Kidney epithelial cell (primary cell): ENCODE data around the gene RNU1-3. TPM values are rescaled to one million over a fixed set of nuclear protein-coding genes. Genes with fewer than 3 reads are reported as not detected.
"Not testable (repeated sequence)": the region's sequence is repeated elsewhere in the genome, so short reads cannot be mapped to it uniquely, and the experiment has no call there.

Experiments used
- DNase-seq: peaks from one replicate; pipeline ENCODE4 v3.0.0-alpha.2; 2010; ENCODE audit warnings: low read depth
- H3K27me3 ChIP-seq: 2 replicates; pipeline ENCODE4 v1.6.0; 2011; ENCODE audit warnings: low read length; ENCODE audit not compliant: control insufficient read depth, insufficient read depth
- H3K36me3 ChIP-seq: 2 replicates; pipeline ENCODE4 v1.5.1; 2011; ENCODE audit warnings: low read length; ENCODE audit not compliant: control insufficient read depth, insufficient read depth
- H3K4me3 ChIP-seq: 2 replicates; pipeline ENCODE4 v1.5.1; 2011; ENCODE audit warnings: low read depth, mild to moderate bottlenecking, control low read depth, low read length
- total RNA-seq: library from RNA; depleted of rRNA; stranded (reverse); fragments of >200 nt; gene quantifications from 2 replicates; pipeline ENCODE4 v1.2.3, GENCODE V29; 2015

RNU1-3 gene
- total RNA-seq, 1 donor from 2014 or later, result under 0.01 TPM

GRCh38 chr1:16703141-16703540 is 36.4 kb upstream of the RNU1-3 start:
- not testable (repeated sequence) for H3K36me3 ChIP-seq, DNase-seq, H3K4me3 ChIP-seq
- peaks cover 21% of the 10 kb centered on the region for H3K27me3 ChIP-seq

DNA sequence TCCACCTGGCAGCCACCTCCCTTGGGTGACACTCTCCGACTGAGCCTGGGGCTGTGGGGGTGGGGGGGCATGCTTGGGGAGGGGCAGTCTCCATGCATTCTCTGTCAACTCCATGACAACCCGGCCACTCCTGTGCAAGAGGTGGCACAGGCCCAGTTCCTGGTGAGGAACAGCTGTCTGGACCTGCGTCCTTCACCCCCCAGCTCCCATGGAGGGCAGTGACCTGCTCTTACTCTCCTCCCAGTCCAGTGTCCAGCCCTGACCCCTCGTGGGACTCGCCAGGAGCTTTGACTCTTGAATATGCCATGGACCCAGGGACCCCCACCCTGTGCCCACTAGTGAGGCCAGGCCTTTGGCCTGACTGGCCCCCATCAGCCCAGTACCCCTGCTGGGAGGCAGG is 35.5 kb upstream of the RNU1-3 start:
- H3K4me3 ChIP-seq, H3K36me3 ChIP-seq, DNase-seq: not testable (repeated sequence)
- peaks cover 18% of the 10 kb centered on the region for H3K27me3 ChIP-seq

DNA sequence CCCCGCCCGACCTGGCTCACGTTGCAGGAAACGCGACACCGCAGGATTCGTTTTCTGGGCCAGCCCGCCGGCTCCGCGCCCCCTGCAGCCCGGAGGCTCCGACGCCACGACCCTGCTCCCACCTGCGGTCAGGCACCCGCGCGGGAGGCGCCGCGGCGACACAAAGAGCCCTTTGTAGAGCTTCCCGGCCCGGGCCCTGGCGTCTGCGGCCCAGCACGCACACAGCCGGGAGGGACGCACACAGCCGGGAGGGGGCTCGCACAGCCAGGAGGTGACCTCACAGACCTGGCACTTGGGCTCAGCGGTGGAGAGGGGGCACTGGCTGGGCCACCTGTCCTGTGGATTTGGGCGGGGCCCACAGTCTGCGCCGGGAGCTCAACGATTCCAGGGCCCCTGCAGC is 34.4 kb upstream of the RNU1-3 start:
- H3K27me3 ChIP-seq, result peaks cover 21% of the 10 kb centered on the region
- DNase-seq, H3K36me3 ChIP-seq, H3K4me3 ChIP-seq: not testable (repeated sequence)

DNA sequence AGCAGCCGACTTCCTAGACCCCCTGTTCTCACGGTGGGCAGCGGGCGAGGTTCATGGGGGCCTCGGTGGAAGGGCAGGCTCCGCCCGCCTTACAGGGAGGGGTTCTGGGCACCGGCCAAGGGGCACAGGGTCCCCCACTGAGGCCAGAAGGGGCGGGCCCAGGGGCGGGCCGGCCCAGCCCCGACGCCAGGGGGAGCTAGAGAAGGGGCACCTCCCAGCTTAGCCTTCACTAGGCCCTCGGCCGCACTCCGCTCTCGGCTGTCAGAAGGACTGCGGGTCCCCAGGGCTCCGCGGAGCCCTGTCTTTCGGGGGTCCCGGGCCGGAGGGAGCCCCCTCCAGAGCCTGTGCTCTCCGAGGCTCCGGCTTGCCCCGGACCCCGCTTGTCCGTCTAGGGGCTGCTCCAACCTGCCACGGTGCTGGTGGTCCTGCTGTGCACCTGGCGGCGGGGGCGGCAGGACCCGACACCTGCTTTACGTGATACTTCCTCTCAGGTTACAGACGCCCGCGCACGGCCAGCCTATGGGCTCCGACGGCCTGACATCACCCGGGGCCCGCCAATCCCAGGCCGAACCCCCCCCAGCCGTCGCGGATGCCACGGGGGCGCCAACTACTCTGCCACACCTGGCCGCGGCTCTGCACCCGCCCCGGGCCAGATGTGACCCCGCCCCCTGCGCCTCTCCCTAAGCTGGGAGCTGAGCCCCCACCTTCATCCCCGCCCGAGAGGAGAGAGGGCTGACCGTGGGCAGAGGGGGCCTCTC is 33.6 kb upstream of the RNU1-3 start:
- H3K4me3 ChIP-seq, H3K36me3 ChIP-seq, DNase-seq: not testable (repeated sequence)
- peaks cover 21% of the 10 kb centered on the region for H3K27me3 ChIP-seq

GRCh38 chr1:16699440-16699839 is 32.7 kb upstream of the RNU1-3 start:
- not testable (repeated sequence) for H3K4me3 ChIP-seq, H3K36me3 ChIP-seq, DNase-seq
- H3K27me3 ChIP-seq, result peaks cover 21% of the 10 kb centered on the region

DNA sequence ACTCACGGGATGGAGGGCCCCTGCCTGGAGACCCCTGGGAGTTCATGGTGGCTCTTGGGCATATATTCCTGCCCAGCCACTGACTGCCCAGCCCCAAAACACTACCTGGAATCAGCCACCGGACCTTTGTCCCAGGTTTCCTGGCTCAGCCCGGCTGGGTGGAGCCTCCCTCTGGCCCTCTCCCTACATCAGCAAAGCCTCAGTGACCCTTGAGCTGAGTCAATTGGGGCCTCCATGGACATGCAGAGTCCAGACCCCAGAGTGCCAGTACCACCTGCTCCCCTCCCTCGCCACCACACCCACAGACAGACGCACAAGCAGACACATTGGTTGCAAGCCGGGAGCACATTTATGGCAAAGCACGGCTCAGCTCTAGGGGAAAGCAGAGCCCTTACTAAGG is 30.4 kb upstream of the RNU1-3 start:
- not testable (repeated sequence) for DNase-seq, H3K4me3 ChIP-seq, H3K36me3 ChIP-seq
- peaks cover 24% of the 10 kb centered on the region for H3K27me3 ChIP-seq

DNA sequence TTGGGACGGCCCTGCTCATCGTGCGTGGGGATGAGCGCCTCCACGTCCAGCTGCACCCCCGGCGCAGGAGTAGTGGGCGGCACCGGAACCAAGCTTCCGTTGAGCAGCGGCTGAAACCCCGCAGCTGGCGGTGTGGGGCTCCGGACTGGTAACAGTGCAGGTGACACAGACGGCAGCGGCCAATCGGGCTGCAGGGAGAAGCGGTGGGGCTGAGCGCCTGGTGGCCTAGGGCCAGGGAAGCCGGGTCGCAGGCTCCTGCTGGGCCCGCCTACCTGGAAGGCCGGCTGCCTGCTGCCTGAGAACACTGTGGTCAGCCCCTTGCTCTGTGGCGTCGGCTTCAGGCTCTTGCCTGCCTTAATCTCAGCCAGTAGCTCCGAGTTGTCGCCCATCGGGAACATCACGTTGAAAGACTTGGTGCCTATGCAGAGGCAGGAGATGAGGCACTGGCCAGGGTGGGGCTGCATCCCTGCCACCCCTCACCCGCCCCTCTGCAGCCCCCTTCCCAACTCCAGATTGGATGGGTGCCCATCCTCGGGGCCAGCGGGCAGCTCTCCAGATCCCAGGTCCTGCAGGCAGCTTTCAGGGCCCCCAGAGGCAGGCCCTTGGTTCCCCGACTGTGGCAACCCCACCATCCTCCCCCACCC is 29.9 kb upstream of the RNU1-3 start:
- peaks cover 24% of the 10 kb centered on the region for H3K27me3 ChIP-seq
- DNase-seq, H3K4me3 ChIP-seq, H3K36me3 ChIP-seq: not testable (repeated sequence)

GRCh38 chr1:16694308-16694702 is 27.6 kb upstream of the RNU1-3 start:
- not testable (repeated sequence) for H3K4me3 ChIP-seq, DNase-seq, H3K36me3 ChIP-seq
- peaks cover 16% of the 10 kb centered on the region for H3K27me3 ChIP-seq

- not testable (repeated sequence) for DNase-seq, H3K36me3 ChIP-seq
These were observed 26.9 kb upstream of the RNU1-3 start for GRCh38 chr1:16693449-16694307.

GRCh38 chr1:16692717-16693448 is 26.1 kb upstream of the RNU1-3 start:
- DNase-seq, H3K4me3 ChIP-seq, H3K36me3 ChIP-seq: not testable (repeated sequence)
- peaks cover 11% of the 10 kb centered on the region for H3K27me3 ChIP-seq

More at GRCh38 chr1:16693449-16694307, 26.9 kb upstream of the RNU1-3 start:
- H3K27me3 ChIP-seq, result peaks cover 14% of the 10 kb centered on the region
- H3K4me3 ChIP-seq, result not testable (repeated sequence)

GRCh38 chr1:16692283-16692682 is 25.5 kb upstream of the RNU1-3 start:
- H3K27me3 ChIP-seq, result peaks cover 13% of the 10 kb centered on the region
- H3K36me3 ChIP-seq, H3K4me3 ChIP-seq, DNase-seq: not testable (repeated sequence)

- not testable (repeated sequence) for H3K36me3 ChIP-seq, DNase-seq, H3K27me3 ChIP-seq, H3K4me3 ChIP-seq
These were observed 24.4 kb upstream of the RNU1-3 start for GRCh38 chr1:16690971-16691682.

DNA sequence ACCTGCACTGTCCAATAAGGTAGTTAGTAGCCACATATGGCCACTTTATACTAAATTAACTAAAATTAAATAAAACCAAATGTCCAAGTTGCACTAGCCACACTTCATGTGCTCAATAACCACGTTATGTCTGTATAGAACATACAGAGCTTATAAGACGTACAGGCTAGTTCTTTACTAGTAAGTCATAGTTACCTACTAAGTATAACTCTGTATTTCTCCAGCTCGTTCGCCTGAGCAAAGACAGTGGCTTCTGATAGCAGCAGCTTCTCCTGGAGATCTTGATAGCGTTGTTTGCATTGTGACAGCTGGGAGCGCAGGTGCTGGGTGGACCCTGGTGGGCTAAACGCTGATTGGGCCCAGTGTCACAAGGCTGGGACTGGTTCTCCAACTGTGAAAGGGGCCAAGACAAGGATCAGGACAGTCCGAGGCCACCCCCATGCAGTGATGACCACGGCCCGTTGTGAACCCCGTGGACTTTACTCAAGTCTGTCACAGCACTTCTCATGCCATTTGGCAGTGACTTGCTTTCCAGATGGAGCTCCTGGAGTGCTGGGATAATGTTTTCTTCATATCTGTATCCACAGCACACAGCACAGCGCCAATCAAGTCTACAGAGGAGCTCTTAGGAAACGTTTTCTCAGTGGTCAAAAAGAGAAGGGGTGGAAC is 20.5 kb upstream of the RNU1-3 start:
- not testable (repeated sequence) for DNase-seq, H3K4me3 ChIP-seq, H3K36me3 ChIP-seq, H3K27me3 ChIP-seq
